Measurements from ENCODE around the gene ARAP2.
"Not testable (repeated sequence)": the region's sequence is repeated elsewhere in the genome, so short reads cannot be mapped to it uniquely, and the experiment has no call there.

The ARAP2 gene

DNA sequence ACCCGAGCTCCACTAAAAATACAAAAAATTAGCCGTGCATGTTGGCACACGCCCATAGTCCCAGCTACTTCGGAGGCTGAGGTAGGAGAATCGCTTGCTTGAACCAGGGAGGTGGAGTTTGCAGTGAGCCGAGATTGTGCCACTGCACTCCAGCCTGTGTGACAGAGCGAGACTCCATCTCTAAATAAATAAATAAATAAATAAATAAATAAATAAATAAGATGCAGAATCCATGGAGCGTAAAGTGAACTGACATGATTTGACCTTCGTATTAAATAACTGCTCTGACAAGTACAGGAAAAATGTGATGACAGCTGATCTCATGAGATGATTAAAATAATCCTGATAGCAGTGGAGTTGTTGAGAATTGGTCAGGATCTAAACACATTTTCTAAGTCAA, 62.0 kb downstream of the ARAP2 start:
- not testable (repeated sequence) for DNase-seq (ENCODE audit: low read depth in 3 of 3)

GRCh38 chr4:36180206-36180605, 64.1 kb downstream of the ARAP2 start:
- DNase-seq (ENCODE audit: low read depth in 3 of 3) = no peak

DNA sequence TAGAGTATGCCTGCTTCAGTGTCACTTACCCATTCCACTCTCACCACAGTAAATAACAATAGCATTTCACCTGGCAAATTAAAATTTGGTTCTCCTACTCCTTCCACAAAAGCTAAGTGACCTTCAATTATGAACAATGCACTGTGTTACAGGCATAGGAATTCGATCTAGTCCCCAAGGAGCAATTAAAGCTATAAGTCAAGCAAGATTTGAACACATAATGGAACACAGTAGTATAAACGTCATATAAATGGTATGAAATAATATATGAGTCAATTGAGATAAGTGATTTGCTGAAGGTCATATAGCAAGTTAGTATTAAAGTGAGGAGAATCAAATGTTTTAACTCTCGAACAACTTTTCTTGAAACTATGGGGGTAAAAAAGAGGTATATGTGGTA, 65.8 kb downstream of the ARAP2 start:
- no peak for DNase-seq (ENCODE audit: low read depth in 3 of 3)

DNA sequence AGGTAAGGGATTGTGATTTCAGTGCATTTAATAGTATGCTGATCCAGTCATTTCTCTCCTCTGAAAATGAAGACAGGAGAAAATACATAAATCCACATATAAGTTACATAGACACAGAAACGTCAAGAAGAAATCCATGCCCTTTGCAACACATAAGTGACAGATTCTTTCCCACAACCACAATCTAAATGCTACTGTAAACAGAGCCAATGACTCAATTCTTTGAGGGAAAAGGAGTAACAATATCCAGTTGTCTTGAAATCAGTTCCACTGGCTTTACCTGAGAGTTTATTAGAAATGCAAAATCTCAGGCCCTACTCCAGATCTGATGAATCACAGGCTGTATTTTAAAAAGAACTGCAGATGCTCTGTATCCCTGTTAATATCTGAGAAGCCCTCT, 66.4 kb downstream of the ARAP2 start:
- no peak for DNase-seq (ENCODE audit: low read depth in 3 of 3)

DNA sequence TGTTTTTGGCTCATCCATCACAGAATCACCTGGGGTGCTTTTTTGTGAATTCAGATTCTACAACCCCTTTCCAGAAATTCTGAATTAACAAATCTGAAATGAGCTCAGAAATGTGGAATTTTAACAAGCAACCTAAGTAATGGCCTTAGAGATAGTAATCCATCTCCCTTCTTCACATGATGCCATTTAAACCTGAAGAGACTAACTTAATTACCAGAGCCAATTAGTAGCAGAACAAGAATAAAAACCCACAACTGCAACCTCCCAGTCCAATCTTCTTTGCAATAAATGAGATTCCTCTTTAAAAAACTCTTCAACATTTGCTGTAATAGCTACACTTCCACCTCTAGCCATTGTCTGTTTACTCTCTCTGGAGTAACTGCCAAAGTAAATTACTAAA, 69.7 kb downstream of the ARAP2 start:
- no peak for DNase-seq (ENCODE audit: low read depth in 3 of 3)

DNA sequence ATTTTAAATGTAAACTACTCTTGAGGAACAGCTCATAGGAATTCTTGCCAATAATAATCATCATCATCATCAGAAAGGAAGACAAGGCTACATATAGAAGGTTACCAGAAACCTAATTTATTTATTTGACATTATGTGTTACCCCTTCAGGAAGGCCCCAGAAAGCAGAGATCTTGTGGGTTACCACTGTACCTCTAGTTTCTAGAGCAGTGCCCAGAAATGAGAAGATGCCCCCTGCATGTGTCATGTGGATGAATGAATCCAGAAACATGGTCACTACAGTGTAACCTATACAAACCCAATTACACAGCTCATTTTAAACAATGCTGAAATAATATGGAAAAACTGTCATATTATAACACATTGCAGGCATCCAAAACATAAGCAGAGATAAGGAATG, 70.4 kb downstream of the ARAP2 start:
- DNase-seq (ENCODE audit: low read depth in 3 of 3) = no peak

DNA sequence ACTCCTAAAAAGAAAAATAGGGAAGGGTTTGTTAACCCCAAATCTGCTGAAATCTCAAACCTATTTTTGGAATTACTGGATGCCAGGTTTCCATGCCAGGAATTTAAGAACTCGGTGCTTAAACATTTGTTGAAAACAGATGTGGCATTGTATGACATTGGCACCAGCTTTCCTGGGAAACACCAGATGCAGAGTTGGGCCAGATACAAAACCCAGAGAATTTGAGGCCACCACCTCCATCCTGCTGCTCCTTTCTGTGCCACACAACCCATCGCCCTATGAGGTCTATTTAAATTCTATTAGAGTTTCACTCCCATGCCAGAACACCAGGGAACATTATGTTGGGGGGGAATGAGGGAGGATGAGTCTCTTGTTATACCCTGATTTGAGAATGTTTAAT, 71.7 kb downstream of the ARAP2 start:
- no peak for DNase-seq (ENCODE audit: low read depth in 3 of 3)

DNA sequence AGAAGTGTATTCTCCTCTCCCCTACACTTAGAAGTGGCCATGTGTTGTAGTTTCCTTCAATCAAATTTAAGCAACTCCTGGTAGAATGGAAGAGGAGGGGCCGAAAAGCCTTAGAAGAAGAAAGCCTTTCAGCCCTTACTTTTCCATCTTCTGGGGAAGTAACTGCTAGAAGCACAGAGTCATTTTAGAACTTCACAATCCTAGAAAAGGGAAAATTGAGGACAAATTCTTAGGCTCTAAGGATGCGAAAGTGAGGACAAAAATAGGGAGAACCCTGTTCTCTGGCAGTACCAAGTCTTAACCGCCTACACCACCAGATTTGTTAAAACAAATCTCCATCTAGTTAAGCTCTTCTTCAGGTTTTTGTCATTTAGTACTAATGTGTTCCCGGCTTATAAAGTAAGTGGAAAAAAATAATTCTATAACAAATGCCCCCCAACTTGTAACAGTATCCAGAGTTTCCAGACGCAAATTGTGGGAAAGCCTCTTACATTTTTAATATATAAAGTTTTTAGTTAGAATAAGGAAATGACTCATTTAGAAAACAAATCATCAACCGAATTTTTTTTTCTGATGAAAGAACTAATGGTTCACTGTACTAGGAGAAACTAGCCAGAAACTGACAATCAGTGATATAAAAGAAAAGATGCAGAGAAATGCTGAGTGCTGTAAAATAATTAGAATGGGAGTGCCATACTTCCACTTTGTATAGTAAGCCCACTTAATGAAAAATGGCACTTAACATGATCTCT, 76.0 kb downstream of the ARAP2 start:
- no peak for DNase-seq (ENCODE audit: low read depth in 3 of 3)

GRCh38 chr4:36165631-36166005, 78.7 kb downstream of the ARAP2 start:
- no peak for DNase-seq (ENCODE audit: low read depth in 3 of 3)

DNA sequence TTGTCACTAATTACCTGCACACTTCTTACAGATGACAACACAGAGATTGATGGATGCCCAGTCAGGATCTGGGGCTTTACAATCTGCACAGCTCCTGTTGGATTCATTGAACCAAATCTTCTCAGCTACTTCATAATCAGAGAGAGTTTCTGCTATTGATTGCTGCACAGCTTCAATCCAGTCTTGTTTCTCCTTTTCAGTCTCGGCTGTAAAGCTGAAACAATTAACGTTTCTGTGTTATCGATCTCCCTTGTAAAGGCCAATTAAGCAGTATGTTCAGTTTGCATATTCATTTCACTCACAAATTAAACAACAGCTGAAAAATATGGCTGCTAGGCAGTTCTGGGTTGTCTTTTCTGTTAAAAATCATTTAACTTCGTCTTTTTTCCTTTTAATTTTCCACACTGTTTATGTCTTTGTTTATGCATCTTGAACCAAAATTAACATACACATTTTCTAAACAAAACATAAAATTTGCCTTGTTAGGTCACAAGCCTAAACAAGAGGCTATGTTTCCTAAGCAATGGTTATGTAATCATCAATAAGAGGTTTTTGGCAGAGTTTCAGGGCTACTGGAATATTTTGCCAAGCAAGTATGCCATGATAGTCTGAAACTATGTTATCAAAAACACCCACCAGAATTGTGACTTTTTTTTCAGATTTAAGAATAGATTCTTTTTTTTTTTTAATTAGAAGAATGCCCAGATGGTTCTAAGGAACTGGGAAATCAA, 79.2 kb downstream of the ARAP2 start:
- no peak for DNase-seq (ENCODE audit: low read depth in 3 of 3)

- no peak for DNase-seq (ENCODE audit: low read depth in 3 of 3)
Observed at GRCh38 chr4:36163198-36163597, 81.1 kb downstream of the ARAP2 start.

GRCh38 chr4:36159208-36159607, 85.1 kb downstream of the ARAP2 start:
- DNase-seq (ENCODE audit: low read depth in 3 of 3) = no peak

GRCh38 chr4:36152735-36153134, 91.6 kb downstream of the ARAP2 start:
- no peak for DNase-seq (ENCODE audit: low read depth in 3 of 3)

DNA sequence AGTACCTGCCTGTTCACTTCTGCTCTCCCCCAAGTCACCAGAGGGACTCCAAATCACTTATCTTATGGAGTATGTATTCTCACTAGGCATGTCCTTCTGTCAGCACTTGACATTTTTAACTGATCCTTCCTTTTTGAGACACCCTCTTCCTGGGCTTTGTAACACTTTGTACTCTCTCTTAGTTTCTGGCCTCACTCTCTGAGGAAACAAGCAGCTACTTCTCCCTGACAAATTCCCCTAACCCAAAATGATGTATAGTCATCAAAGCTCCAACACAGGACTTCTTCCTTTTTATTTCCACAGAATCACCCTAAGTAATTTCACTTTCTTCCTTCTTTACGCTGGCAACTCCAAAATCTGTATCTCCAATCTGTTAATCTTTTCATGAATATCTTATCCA, 101.8 kb downstream of the ARAP2 start:
- no peak for DNase-seq (ENCODE audit: low read depth in 3 of 3)

- DNase-seq (ENCODE audit: low read depth in 3 of 3) = no peak
Observed at GRCh38 chr4:36141186-36141585, 103.1 kb downstream of the ARAP2 start.

DNA sequence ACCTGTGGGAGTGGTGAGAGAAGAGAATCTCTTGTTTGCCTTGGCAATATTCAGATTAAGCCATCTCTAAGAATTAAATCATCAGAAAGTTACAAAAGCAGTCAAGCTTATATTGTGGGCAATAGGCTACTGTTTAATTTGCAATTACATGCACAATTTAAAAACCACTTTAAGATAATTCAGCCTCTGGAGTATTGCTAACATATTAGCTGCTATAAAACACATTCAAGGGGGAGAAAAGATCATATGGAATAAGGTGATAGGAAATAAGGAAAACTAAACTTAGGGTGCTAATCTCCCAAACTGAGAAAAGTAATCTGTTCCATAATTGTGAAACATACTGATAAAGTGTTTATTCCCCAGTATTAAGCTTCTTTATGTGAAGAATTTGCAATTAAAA, 103.9 kb downstream of the ARAP2 start:
- DNase-seq (ENCODE audit: low read depth in 3 of 3) = no peak

GRCh38 chr4:36138220-36138619, 106.1 kb downstream of the ARAP2 start:
- no peak for DNase-seq (ENCODE audit: low read depth in 3 of 3)

DNA sequence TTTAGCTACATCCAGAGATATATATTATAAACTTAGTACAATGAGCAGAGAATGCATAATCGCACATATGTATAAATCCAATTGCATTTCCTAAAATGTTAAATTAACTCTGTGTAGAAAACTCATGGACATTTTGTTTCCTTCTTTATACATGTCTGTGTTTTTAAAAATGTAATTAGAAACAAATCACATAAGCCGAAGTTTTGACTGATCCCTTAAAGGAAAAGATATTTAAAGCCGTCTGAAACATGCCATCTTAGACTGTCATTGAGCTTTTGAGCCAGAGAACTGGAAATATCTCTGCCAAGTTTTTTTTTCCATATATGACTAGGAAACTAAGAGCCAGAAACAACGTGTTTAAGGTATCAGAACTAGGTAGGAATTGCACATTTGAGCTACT, 107.0 kb downstream of the ARAP2 start:
- no peak for DNase-seq (ENCODE audit: low read depth in 3 of 3)

DNA sequence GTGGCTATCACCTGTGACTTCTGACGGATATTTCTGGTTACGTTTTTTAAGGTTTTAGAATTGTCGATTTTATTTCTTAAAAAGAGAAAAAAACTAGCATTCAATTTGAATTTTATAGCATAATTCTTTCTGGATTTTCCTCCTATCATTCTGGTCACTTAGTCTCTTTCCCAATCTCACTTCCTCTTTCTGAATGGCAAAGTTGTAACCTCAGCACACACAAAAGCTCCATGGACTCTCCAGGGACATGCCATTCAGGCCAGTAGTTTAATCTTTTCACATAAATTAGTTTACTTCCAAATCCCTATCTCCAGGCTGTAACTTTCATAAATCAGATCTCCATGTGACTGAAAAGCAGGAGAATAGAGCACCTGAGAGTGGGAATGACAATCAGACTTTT, 110.7 kb downstream of the ARAP2 start:
- no peak for DNase-seq (ENCODE audit: low read depth in 3 of 3)

DNA sequence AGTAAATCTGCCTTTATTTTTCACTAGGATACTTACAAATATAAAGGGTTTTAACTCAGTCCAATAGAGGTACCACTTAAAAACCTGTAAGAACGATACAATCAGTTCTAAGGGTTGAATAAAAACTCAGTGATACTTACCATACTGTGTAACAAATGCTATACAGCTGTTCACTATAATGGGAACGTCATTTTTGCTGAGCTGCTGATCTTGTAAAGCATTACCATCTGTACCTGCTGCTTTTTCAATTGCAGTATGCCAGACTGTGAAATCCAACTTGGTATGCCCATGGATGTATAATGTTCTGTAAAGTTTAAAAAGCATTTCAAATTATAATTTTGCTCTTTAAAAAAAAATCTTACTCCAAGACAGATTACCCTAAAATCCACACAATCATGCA, 111.2 kb downstream of the ARAP2 start:
- DNase-seq (ENCODE audit: low read depth in 3 of 3) = no peak

GRCh38 chr4:36130641-36131040, 113.7 kb downstream of the ARAP2 start:
- no peak for DNase-seq (ENCODE audit: low read depth in 3 of 3)

- no peak for DNase-seq (ENCODE audit: low read depth in 3 of 3)
Observed at GRCh38 chr4:36128689-36129088, 115.6 kb downstream of the ARAP2 start.

DNA sequence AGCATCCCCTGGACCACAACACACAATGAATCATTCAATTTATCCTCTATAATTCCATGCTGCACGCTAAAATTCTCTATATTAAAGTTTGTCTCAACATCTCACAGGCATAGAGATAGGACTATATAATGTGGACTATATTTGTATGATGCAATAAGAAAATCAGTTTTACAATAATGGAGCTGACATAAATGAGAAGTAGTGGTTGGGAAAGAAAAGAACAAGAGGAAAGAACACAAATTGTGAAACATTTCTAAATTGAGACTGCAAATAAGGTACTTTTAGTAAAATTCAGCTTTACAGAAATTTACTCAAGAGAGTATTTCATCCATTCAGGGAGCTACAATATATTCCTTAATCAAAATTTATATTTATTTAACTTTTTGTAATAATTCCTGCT, 120.4 kb downstream of the ARAP2 start:
- DNase-seq (ENCODE audit: low read depth in 3 of 3) = no peak

- no peak for DNase-seq (ENCODE audit: low read depth in 3 of 3)
Observed at GRCh38 chr4:36115312-36115711, 129.0 kb downstream of the ARAP2 start.
